B cell (primary cell): Measurements from ENCODE around the gene KLRD1. TPM values are rescaled to one million over a fixed set of nuclear protein-coding genes. Genes with fewer than 3 reads are reported as not detected.

Source experiments
- ATAC-seq: fragments of 200-7000 bp; cut with Tn5 transposase; one replicate; pipeline ENCODE4 v1.10.0; 2021; ENCODE audit warnings: low read depth, mild to moderate bottlenecking, moderate number of reproducible peaks, moderate library complexity
- CTCF ChIA-PET: fragments of 350-600 bp; sonication (Branson Sonifier 250); formaldehyde crosslinking; loops from one replicate; lab custom pipeline; 2021; ENCODE audit warnings: antibody characterized with exemption, inconsistent platforms; lab: Charles Lee
- POLR2A ChIA-PET: fragments of 350-600 bp; sonication (Branson Sonifier 250); formaldehyde crosslinking; loops from one replicate; lab custom pipeline; 2021; ENCODE audit warnings: antibody characterized with exemption; lab: Charles Lee
- DNase-seq: peaks from one replicate; pipeline ENCODE4 v3.0.0; 2013
- H2AFZ ChIP-seq: 2 replicates; pipeline ENCODE4 v1.6.1; 2012; ENCODE audit warnings: mild to moderate bottlenecking, low read depth, low read length; ENCODE audit not compliant: insufficient read depth, poor library complexity, severe bottlenecking
- H3K27ac ChIP-seq, 2 donors: 1 replicate in 1 of 2; 2 replicates in 1 of 2; pipeline ENCODE4 v1.5.1; 2012 to 2013; ENCODE audit warnings: low read length in 2 of 2, mild to moderate bottlenecking in 2 of 2, moderate library complexity in 1 of 2
- H3K27me3 ChIP-seq, 4 experiments: fragments of 200-600 bp in 1 of 4; sonication (generic) in 1 of 4; replicated peaks in 1 of 4; 1 replicate in 2 of 4; 2 replicates in 2 of 4; pipeline versions ENCODE4 v1.6.1 to v1.7.0; 2013 to 2016; ENCODE audit warnings: low read length in 3 of 4, mild to moderate bottlenecking in 2 of 4, mixed read lengths in 1 of 4, moderate library complexity in 1 of 4; ENCODE audit not compliant: insufficient read depth in 4 of 4, control insufficient read depth in 3 of 4; ENCODE audit errors: control extremely low read depth in 1 of 4
- H3K36me3 ChIP-seq, 2 experiments: replicated peaks in 1 of 2; 1 replicate in 1 of 2; 2 replicates in 1 of 2; pipeline versions ENCODE4 v1.6.1 to v1.7.1; 2013; ENCODE audit warnings: low read length in 1 of 2; ENCODE audit not compliant: insufficient read depth in 2 of 2, control insufficient read depth in 1 of 2; ENCODE audit errors: control extremely low read depth in 1 of 2, extremely low read depth in 1 of 2
- H3K4me1 ChIP-seq, 2 donors: fragments of 200-600 bp in 1 of 2; sonication (generic) in 1 of 2; 1 replicate in 1 of 2; 2 replicates in 1 of 2; pipeline versions ENCODE4 v1.5.1 to v1.6.1; 2013 to 2017; ENCODE audit warnings: low read length in 2 of 2; ENCODE audit not compliant: control insufficient read depth in 2 of 2, insufficient read depth in 2 of 2
- H3K4me2 ChIP-seq: replicated peaks from 2 replicates; pipeline ENCODE3; 2012; ENCODE audit warnings: mild to moderate bottlenecking, low read depth, low read length; ENCODE audit not compliant: poor library complexity, severe bottlenecking
- H3K4me3 ChIP-seq, 5 experiments: fragments of 200-600 bp in 1 of 5; sonication (generic) in 1 of 5; 1 replicate in 3 of 5; 2 replicates in 2 of 5; pipeline versions ENCODE4 v1.5.1 to v1.7.0; 2011 to 2016; ENCODE audit warnings: low read length in 4 of 5, mild to moderate bottlenecking in 4 of 5, low read depth in 2 of 5, control low read depth in 1 of 5, moderate library complexity in 1 of 5; ENCODE audit not compliant: insufficient read depth in 1 of 5; ENCODE audit errors: control extremely low read depth in 1 of 5, extremely low read depth in 1 of 5
- H3K79me2 ChIP-seq: fragments of 200-600 bp; sonication (generic); one replicate; pipeline ENCODE4 v1.6.0; 2016; ENCODE audit warnings: low read length; ENCODE audit not compliant: control insufficient read depth, insufficient read depth
- H3K9ac ChIP-seq: fragments of 200-600 bp; sonication (generic); 2 replicates; pipeline ENCODE4 v1.6.1; 2017; ENCODE audit warnings: mild to moderate bottlenecking, low read length, moderate library complexity
- H3K9me3 ChIP-seq, 3 donors: one replicate each; pipeline versions ENCODE4 v1.6.1 to v1.7.1; 2013; ENCODE audit warnings: low read length in 2 of 3; ENCODE audit not compliant: control insufficient read depth in 2 of 3, insufficient read depth in 1 of 3; ENCODE audit errors: control extremely low read depth in 1 of 3
- H4K20me1 ChIP-seq: 2 replicates; pipeline ENCODE4 v1.6.0; 2012; ENCODE audit warnings: mild to moderate bottlenecking, low read length; ENCODE audit not compliant: insufficient read depth, control insufficient read depth, poor library complexity, severe bottlenecking
- H3K27ac Mint-ChIP-seq: one replicate; pipeline ENCODE4 v1.8.0; 2021; ENCODE audit warnings: mixed read lengths
- H3K27me3 Mint-ChIP-seq: one replicate; pipeline ENCODE4 v1.8.0; 2021; ENCODE audit warnings: mixed read lengths
- H3K4me1 Mint-ChIP-seq: one replicate; pipeline ENCODE4 v1.8.0; 2021; ENCODE audit warnings: mixed read lengths
- H3K4me3 Mint-ChIP-seq: one replicate; pipeline ENCODE4 v1.8.0; 2021; ENCODE audit warnings: mixed read lengths
- H3K9me3 Mint-ChIP-seq: one replicate; pipeline ENCODE4 v1.8.0; 2022; ENCODE audit warnings: mixed read lengths; ENCODE audit not compliant: insufficient read depth
- EZH2 ChIP-seq: IDR thresholded peaks from 2 replicates; pipeline ENCODE4 v1.6.1; 2012; ENCODE audit warnings: borderline replicate concordance, low read depth, mild to moderate bottlenecking, moderate library complexity, low read length; ENCODE audit not compliant: insufficient read depth, poor library complexity, severe bottlenecking
- WGBS: methylation state at CpG from one replicate; pipeline ENCODE4 v1.1.5; 2013; ENCODE audit warnings: missing lambda C conversion rate; ENCODE audit not compliant: insufficient coverage; 5-methylcytosine and 5-hydroxymethylcytosine counted together
- intact Hi-C: fragments of 100-400 bp; cut with micrococcal nuclease; formaldehyde crosslinking; loops from one replicate; pipeline ENCODE4 v1.10.0; 2022
- polyA plus RNA-seq: library from polyadenylated mRNA; depleted of rRNA; stranded (reverse); fragments of >200 nt; gene quantifications from 2 replicates; pipeline ENCODE4 v1.2.3, GENCODE V29; 2012
- total RNA-seq, 2 donors: library from RNA; stranded (reverse); fragments of 120-200 nt in 1 of 2; gene quantifications; 1 replicate in 1 of 2; 2 replicates in 1 of 2; pipeline versions ENCODE4 v1.2.3 to v1.2.4, GENCODE V29; 2013 to 2022
- TF ChIP-seq, protein P1 (sequence below): fragments of 200-600 bp; IDR thresholded peaks from one replicate; pipeline ENCODE4 v1.8.0; 2022; ENCODE audit warnings: antibody characterized with exemption, mild to moderate bottlenecking

The KLRD1 gene
- total and polyA plus RNA-seq, 2 donors (not counting 1 experiment from before 2014, with no cell fraction given) = 0.22 to 0.32 TPM

DNA sequence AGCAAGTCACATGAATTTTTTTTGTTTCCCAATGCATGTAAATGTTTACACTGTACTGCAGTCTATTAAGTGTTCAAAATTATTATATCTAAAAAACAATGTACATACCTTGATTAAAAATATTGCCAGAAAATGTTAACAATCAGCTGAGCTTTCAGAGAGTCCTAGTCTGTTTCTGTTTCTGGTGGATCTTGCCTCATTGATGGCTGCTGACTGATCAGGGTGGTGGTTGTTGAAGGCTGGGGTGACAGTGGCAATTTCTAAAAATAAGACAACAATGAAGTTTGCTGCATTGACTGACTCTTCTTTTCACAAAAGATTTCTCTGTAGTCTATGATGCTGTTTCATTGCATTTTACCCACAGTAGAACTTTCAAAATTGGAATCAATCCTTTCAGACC is 16.6 kb upstream of the KLRD1 start:
- H3K27ac Mint-ChIP-seq = no peak overlapping the region

DNA sequence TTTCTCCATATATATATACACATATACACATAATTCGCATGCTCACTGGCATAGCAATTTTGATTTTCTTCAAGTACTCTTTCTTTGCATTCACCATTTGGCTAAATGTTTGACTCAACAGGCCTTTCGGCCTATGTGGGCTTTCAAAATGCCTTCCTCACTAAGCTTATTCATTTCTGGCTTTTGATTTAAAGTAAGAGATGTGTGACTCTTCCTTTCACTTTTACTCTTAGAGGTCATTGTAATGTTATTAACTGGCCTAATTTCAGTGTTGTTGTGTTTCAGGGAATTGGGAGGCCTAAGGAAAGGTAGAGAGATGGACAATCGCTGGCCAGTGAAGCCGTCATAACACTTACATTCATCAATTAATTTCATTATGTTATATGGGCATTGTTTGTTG is 14.5 kb upstream of the KLRD1 start:
- POLR2A ChIA-PET = interaction anchor here (0.6 kb wide), 1 partner anchor 1026 kb away, joined by 4 read pairs; no protein-coding TSS in a partner anchor
- no peaks in the 10 kb centered on the region for H3K9me3 Mint-ChIP-seq
- Histone ChIP-seq H3K9me3 (no peaks in the 10 kb centered on the region), H3K27me3 (no peaks in the 10 kb centered on the region), H3K36me3 (no peaks in the 10 kb centered on the region), H2AFZ (no peak overlapping the region), H4K20me1 (no peaks in the 10 kb centered on the region), H3K9ac (no peak overlapping the region), H3K4me3 (no peak overlapping the region), H3K27ac (no peak overlapping the region), H3K4me1 (no peaks in the 10 kb centered on the region), H3K79me2 (no peaks in the 10 kb centered on the region), H3K4me2 (no peak overlapping the region)
- H3K27me3 Mint-ChIP-seq = no peaks in the 10 kb centered on the region
- ATAC-seq (no peak), DNase-seq (no peak)
- H3K27ac Mint-ChIP-seq = no peak overlapping the region
- no peak overlapping the region for H3K4me3 Mint-ChIP-seq
- CTCF ChIA-PET = no interaction called here
- intact Hi-C loops = no loop called here
- TF ChIP-seq, protein P1, sequence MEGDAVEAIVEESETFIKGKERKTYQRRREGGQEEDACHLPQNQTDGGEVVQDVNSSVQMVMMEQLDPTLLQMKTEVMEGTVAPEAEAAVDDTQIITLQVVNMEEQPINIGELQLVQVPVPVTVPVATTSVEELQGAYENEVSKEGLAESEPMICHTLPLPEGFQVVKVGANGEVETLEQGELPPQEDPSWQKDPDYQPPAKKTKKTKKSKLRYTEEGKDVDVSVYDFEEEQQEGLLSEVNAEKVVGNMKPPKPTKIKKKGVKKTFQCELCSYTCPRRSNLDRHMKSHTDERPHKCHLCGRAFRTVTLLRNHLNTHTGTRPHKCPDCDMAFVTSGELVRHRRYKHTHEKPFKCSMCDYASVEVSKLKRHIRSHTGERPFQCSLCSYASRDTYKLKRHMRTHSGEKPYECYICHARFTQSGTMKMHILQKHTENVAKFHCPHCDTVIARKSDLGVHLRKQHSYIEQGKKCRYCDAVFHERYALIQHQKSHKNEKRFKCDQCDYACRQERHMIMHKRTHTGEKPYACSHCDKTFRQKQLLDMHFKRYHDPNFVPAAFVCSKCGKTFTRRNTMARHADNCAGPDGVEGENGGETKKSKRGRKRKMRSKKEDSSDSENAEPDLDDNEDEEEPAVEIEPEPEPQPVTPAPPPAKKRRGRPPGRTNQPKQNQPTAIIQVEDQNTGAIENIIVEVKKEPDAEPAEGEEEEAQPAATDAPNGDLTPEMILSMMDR = no peak
- TF ChIP-seq EZH2 = no peak
- no CpG with 5 or more reads among the region's 4 CpGs for WGBS
- no peaks in the 10 kb centered on the region for H3K4me1 Mint-ChIP-seq

More for the DNA sequence above, 16.6 kb upstream of the KLRD1 start:
- Histone ChIP-seq H3K36me3 (no peaks in the 10 kb centered on the region), H3K9ac (no peak overlapping the region), H3K27ac (no peak overlapping the region), H3K4me2 (no peak overlapping the region), H2AFZ (no peak overlapping the region), H3K4me1 (no peaks in the 10 kb centered on the region), H3K4me3 (no peak overlapping the region), H4K20me1 (no peaks in the 10 kb centered on the region), H3K27me3 (no peaks in the 10 kb centered on the region), H3K79me2 (no peaks in the 10 kb centered on the region), H3K9me3 (no peaks in the 10 kb centered on the region)
- no peak for DNase-seq
- ChIA-PET POLR2A (no interaction called here), CTCF (no interaction called here)
- intact Hi-C loops = no loop called here
- no peak for ATAC-seq
- no peak overlapping the region for H3K4me3 Mint-ChIP-seq
- H3K27me3 Mint-ChIP-seq = peaks cover 2% of the 10 kb centered on the region
- H3K4me1 Mint-ChIP-seq = no peaks in the 10 kb centered on the region
- TF ChIP-seq EZH2 = no peak
- TF ChIP-seq, protein P1 = no peak
- no peaks in the 10 kb centered on the region for H3K9me3 Mint-ChIP-seq
